ENCODE data around the gene ALDH2.
"Not testable (repeated sequence)": the region's sequence is repeated elsewhere in the genome, so short reads cannot be mapped to it uniquely, and the experiment has no call there.

ALDH2 gene

GRCh38 chr12:111816065-111816615 lies 49.4 kb downstream of the ALDH2 start:
- no peaks in the 10 kb centered on the region; the same call in 1 of the 2 replicates for H3K36me3 ChIP-seq
- DNase-seq = no peak
- H3K4me1 ChIP-seq = peaks cover 13% of the 10 kb centered on the region
- H3K27me3 ChIP-seq = no peaks in the 10 kb centered on the region
- TF ChIP-seq CTCF (IDR thresholded peaks at IDR 0.05; ENCODE audit: low read depth, low read length) = no peak
- no peak overlapping the region for H3K4me3 ChIP-seq (ENCODE audit: low read depth, low read length)
- peaks cover 3% of the 10 kb centered on the region; the same call in 1 of the 2 replicates for H3K9me3 ChIP-seq

GRCh38 chr12:111816898-111817297 lies 50.2 kb downstream of the ALDH2 start:
- not testable (repeated sequence) for H3K27me3 ChIP-seq; H3K36me3 ChIP-seq; H3K4me3 ChIP-seq (ENCODE audit: low read depth, low read length); DNase-seq; H3K9me3 ChIP-seq
- H3K4me1 ChIP-seq = peaks cover 13% of the 10 kb centered on the region

- TF ChIP-seq CTCF (IDR thresholded peaks at IDR 0.05; ENCODE audit: low read depth, low read length) = no peak
Measured at GRCh38 chr12:111818340-111818739, 51.6 kb downstream of the ALDH2 start.

GRCh38 chr12:111819191-111820158 lies 52.7 kb downstream of the ALDH2 start:
- no peak for TF ChIP-seq CTCF (IDR thresholded peaks at IDR 0.05; ENCODE audit: low read depth, low read length)
- DNase-seq = no peak

More at GRCh38 chr12:111818340-111818739, 51.6 kb downstream of the ALDH2 start:
- no peak for DNase-seq
- H3K36me3 ChIP-seq = no peaks in the 10 kb centered on the region
- H3K27me3 ChIP-seq = no peaks in the 10 kb centered on the region
- peaks cover 11% of the 10 kb centered on the region for H3K4me1 ChIP-seq
- peaks cover 2% of the 10 kb centered on the region; the same call in 1 of the 2 replicates for H3K9me3 ChIP-seq
- H3K4me3 ChIP-seq (ENCODE audit: low read depth, low read length) = no peak overlapping the region

GRCh38 chr12:111820828-111821227 lies 54.1 kb downstream of the ALDH2 start:
- not testable (repeated sequence) for H3K9me3 ChIP-seq; H3K4me3 ChIP-seq (ENCODE audit: low read depth, low read length); DNase-seq; H3K36me3 ChIP-seq; H3K27me3 ChIP-seq
- H3K4me1 ChIP-seq = peaks cover 11% of the 10 kb centered on the region

More at GRCh38 chr12:111819191-111820158, 52.7 kb downstream of the ALDH2 start:
- Histone ChIP-seq H3K4me3 (ENCODE audit: low read depth, low read length) (no peak overlapping the region), H3K9me3 (no peaks in the 10 kb centered on the region), H3K36me3 (no peaks in the 10 kb centered on the region), H3K27me3 (no peaks in the 10 kb centered on the region), H3K4me1 (peaks cover 11% of the 10 kb centered on the region)

- Histone ChIP-seq H3K9me3 (no peaks in the 10 kb centered on the region), H3K36me3 (no peaks in the 10 kb centered on the region), H3K4me3 (ENCODE audit: low read depth, low read length) (no peak overlapping the region), H3K4me1 (peaks cover 11% of the 10 kb centered on the region), H3K27me3 (no peaks in the 10 kb centered on the region)
- DNase-seq = no peak
- no peak for TF ChIP-seq CTCF (IDR thresholded peaks at IDR 0.05; ENCODE audit: low read depth, low read length)
Measured at GRCh38 chr12:111822886-111823285, 56.2 kb downstream of the ALDH2 start.

- H3K36me3 ChIP-seq = no peaks in the 10 kb centered on the region
- H3K4me3 ChIP-seq (ENCODE audit: low read depth, low read length) = no peak overlapping the region
- H3K27me3 ChIP-seq = no peaks in the 10 kb centered on the region
- H3K9me3 ChIP-seq = no peaks in the 10 kb centered on the region
- TF ChIP-seq CTCF (IDR thresholded peaks at IDR 0.05; ENCODE audit: low read depth, low read length) = no peak
- H3K4me1 ChIP-seq = peaks cover 11% of the 10 kb centered on the region
- DNase-seq = no peak
Measured at GRCh38 chr12:111823891-111824290, 57.2 kb downstream of the ALDH2 start.

Data from BE2C (cell line).